Measurements from ENCODE around the gene PITRM1.

Gene PITRM1

DNA sequence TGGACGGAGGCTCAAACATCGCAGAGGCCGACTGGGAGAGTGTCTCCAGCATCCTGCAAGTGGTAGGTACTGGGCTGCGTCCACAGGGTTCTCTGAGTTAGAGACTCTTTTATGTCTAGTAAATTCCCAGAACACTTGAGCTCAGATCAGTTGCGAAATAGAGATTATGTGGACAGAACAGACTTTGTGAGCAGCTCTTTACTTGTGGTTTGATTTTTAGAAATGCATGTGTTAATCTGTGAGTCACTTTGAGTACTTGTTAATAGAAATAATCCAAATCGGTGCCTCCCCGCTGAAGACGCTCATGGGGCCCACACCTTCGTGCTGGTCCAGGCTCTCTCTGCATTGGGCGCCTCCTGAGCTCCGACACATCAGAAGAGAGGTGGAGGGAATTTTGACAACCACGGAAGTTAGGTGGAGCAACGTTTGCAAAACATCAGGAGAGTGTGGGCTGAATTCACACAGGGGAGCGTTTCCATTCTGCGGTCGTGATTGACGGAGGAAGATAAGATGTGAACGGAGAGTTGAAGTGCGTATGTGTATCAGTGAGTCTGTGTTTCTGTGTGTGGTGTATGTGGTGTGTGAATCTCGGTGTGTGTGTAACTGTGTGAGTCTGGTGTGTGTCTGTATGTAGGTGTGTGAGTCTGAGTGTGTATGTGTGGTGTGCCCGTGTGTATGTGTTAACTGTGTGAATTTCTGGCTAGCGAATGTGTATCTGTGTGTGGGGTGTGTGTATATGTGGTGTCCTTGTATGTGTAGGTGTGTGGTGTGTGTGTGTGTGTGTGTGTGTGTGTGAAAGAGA lies 73.1 kb downstream of the PITRM1 start:
- DNase-seq: no peak

DNA sequence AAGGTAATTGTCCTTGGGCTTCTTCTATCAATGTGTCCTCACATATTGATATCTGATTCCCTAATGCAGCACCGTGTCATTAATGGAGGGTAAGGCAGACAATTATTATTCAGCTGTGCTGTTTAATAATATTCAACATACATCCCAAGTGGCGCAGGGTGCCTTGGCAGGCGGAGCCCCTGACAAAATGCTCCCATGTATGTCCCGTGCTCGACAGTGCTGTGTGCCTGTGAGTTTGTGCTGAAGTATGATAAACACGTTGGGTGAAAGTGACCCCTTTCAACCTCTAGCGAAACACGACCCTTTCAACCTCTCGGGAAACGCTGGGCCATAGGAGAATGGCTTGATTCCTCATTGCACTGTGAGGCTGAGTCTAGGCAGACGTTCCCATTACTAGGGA lies 73.9 kb downstream of the PITRM1 start:
- no peak for DNase-seq

DNA sequence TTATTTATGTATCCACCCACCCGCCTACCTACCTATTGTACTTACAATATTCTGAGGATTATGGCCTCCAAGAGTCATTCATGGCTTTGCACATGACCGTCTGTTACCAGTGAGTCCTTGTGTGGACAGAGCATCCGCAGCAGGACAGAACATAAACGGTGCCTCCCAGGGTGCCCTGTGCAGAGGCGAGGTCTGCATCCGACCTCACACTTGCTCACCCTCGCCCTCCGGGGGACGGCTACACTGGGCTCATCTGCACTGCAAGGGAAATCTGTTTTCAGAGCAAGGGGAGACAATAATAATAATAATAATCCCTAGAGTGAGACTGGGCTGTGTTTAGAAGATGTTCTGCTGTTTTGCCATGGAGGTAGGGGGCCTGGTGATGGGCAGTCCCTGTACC lies 75.4 kb downstream of the PITRM1 start:
- DNase-seq: no peak

DNA sequence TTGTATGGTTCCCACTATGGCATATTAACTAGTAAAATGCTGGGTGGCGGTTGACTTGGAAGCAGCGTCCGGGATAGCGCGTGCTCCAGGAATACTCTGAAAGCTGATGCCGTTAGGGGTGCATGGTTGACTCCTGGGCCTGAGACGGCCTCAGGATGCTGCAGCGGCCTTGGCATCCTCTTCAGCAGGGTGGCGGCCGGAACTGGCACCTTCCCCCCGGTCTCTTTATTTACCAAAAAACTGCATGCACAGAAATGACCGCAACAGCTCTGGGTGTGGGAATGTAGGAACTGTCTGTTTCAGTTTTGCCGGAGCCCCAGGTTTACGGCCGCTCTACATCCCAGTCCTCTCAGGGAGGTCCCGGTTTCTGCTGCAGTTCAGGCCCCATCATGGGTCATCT lies 76.4 kb downstream of the PITRM1 start:
- DNase-seq: no peak

DNA sequence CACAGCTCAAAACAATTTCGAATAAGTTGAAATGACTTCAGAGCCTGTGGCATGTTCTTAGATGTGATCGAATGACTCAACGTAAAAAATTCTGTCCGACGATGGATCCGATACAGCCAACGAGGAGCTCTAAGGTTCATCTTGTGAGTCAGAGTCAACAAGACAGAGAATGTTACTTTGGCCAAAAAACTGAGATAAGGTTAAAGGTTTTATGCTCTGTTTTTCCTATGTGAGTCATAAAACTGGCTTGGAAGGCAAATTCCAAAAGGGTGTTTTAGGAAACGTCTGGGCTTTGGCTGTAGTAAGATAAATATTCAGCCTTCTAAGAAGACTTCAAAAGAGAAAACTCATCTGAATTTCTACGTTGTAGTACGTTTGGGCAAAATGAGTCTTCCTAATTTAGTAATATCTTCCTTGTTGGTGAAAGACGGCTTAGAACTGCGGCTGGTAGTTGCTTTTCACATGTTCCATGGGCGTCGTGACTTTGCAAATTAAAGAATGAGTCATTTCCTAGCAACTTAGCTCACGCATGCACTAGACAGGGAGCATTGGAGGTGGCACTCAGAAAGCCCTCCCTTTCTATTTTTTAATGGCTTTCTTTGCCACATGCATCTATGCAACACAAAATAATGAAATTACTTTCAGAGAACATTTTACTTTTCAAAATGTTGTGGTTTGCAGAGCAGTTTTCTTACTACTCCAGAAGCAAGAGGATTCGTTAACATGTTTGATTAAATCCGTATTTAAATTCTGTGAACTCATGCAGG lies 77.0 kb downstream of the PITRM1 start:
- peak; percentile 70 for DNase-seq

DNA sequence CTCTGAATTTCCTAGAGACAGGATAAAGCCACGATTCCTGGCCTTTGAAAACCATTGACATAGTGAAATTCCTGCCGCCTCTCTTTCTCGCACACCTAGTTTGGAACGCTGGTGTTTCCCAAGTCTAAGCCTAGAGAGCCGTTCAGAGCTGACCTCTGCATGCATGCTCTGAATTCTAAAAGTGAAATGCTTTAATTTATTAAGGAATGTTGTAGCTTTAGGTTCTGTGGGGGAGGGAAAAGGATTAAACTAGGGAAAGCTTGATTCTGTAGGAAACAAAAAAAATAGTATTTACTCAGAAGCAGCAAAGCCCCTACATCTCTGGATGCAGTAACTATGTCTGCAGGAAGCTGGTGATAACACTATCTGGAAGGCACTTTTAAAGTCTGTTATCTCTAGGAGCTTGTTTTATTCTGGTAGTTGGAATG lies 78.0 kb downstream of the PITRM1 start:
- DNase-seq: no peak

DNA sequence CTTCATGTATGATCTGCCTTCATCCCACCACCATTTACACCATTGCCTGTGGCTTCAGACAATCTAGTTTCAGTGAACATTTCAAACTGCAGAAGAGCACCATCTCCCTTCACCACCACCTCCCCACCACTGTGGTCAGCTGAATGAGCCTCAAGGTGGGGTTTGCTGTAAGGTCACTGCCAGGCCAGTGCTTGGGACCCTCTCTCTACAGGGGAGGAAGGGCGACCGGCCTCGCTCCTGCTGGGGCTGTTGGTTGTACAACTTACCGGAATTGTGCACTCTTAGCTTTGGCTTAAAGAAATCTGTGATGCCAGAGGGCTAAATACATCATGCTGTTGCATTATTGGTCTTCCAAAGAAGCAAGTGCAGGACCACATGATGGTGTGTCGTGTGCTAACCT lies 78.6 kb downstream of the PITRM1 start:
- DNase-seq: no peak

DNA sequence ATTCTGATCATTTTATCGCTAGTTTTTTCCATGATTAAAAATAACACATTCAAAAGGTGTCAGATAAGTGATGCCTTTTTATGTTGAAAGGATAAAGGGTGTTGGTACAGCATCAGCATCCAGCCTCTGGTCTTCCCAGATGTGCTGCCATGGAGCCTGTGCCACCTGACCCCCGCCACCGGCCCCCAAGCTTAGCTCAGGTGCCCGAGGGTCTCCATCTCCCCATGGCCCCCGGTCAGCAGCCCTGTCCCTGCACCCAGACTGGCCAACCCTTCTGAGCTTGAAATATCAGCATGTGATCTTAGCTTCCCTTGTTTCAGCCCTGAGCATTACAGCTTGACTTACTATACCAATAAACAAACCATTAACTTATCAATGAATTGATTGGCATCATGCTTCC lies 80.7 kb downstream of the PITRM1 start:
- no peak for DNase-seq

DNA sequence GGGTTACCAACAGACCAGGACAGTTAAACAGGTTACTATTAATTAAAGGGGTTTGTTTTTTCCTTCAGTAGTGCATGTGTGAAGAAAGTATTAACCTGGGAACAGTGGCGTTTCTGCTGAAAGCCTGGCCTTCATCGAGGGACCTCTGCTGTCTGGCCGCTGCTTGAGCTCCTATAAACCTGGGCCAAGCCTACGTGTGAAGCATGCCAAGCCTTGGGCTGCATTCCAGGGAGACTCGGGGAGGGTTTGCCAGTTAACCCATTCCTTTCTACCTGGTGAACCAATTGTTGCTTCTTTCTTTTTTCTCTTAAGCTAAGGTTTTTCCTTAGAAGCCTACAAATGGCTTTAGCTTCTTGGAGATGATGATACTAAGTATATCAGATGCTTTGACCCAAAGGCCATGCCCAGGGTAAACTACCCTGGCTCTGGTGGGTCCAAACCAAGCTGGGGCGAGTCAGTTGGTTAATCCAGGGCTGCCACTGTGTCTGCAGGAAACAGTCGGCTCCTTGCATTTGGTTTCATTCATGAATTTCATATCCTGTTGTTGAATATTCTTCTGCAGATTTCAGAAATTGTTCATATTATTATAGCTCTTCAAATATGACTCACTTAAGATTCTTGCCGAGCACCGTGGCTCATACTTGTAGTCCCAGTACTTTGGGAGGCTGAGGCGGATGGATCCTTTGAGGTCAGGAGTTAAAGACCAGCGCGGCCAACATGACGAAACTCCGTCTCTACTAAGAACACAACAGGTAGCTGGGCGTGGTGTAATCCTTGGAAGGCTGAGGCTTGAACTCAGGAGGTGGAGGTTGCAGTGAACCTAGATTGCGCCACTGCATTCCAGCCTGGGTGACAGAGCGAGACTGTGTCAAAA lies 81.4 kb downstream of the PITRM1 start:
- no peak for DNase-seq

DNA sequence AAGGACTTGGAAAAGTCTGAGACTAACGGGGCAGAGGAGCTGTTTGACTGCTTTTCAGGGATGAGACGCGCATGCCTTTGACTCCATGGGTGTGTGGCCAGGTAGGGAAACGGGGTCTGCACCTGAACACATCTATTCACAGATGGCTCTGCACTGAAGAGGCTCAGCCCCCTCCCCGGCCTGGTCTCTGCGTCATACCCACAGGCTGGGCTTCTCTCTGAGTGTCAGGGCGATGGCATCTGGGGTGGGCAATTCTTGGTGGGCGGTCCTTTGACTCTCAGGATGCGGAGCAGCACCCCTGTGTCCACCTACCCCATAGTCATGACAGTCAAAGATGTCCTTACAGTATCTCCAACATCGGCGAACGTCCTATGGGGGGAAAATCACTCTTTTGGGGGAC lies 82.2 kb downstream of the PITRM1 start:
- DNase-seq: no peak

Data from GDM1 (cell line).